ENCODE measurements around the gene CD22.

The CD22 gene

DNA sequence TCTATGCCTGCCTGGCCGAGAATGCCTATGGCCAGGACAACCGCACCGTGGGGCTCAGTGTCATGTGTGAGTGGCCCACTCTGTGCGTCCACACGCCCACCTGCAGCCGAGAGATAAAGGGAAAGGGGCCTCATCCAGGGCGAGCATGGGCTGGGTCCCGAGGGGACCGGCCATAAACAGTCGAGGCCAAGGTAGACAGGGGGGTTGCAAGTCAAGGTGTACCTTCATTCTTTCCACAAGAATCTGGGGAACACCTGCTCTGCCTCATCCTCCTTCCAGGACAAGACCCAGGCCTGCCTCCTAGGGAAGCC lies 28.7 kb upstream of the CD22 start:
- Histone ChIP-seq H3K27me3 (replicated peaks in 2 of 5; ENCODE audit: control insufficient read depth in 4 of 5, insufficient read depth in 5 of 5, low read length in 4 of 5) (no peaks in the 10 kb centered on the region), H3K36me3 (ENCODE audit: control insufficient read depth in 4 of 4, insufficient read depth in 4 of 4, low read length in 3 of 4) (no peaks in the 10 kb centered on the region), H3K4me3 (ENCODE audit: control insufficient read depth in 1 of 7, extremely low read depth in 1 of 7, insufficient read depth in 4 of 7, low read depth in 2 of 7, low read length in 6 of 7) (no peak overlapping the region), H3K9me3 (ENCODE audit: control extremely low read depth in 1 of 5, control insufficient read depth in 4 of 5, insufficient read depth in 2 of 5, low read depth in 1 of 5, low read length in 4 of 5) (no peaks in the 10 kb centered on the region), H3K27ac (ENCODE audit: insufficient read depth in 1 of 2, low read depth in 1 of 2, low read length in 2 of 2, poor library complexity in 1 of 2, severe bottlenecking in 2 of 2) (no peak overlapping the region), H3K4me1 (ENCODE audit: control extremely low read depth in 1 of 4, control insufficient read depth in 4 of 4, insufficient read depth in 4 of 4, low read length in 3 of 4) (peaks cover 4 to 45% (median 37%) of the 10 kb centered on the region in 4 experiments)
- DNase-seq: no peak
- POLR2A ChIA-PET: no interaction called here
- CTCF ChIA-PET: no interaction called here
- WGBS (ENCODE audit: insufficient coverage): 96% methylated on average over 10 of the region's 10 CpGs

DNA sequence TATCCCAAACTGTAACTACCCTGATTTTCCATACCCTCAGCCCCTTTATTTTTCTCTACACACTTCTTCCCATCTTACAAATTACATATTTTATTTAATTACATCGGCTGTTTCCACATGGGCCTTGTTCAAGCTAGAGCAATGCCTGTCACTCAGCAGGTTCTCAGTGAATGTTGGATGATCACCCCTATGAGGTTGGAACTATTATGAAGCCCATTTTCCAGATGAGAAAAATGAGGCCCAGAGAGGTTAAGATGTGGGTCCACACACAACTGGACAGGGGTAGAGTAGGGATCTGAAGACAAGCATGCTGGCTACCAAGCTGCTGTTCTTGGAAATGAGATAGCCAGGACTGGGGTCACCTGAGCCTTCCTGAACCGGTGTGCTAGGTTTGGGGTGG lies 27.0 kb upstream of the CD22 start:
- ChIA-PET CTCF (no interaction called here), POLR2A (no interaction called here)
- no peak overlapping the region for H3K27ac ChIP-seq (ENCODE audit: insufficient read depth in 1 of 2, low read depth in 1 of 2, low read length in 2 of 2, poor library complexity in 1 of 2, severe bottlenecking in 2 of 2)
- no peaks in the 10 kb centered on the region for H3K9me3 ChIP-seq (ENCODE audit: control extremely low read depth in 1 of 5, control insufficient read depth in 4 of 5, insufficient read depth in 2 of 5, low read depth in 1 of 5, low read length in 4 of 5)
- no peaks in the 10 kb centered on the region for H3K36me3 ChIP-seq (ENCODE audit: control insufficient read depth in 4 of 4, insufficient read depth in 4 of 4, low read length in 3 of 4)
- H3K4me3 ChIP-seq (ENCODE audit: control insufficient read depth in 1 of 7, extremely low read depth in 1 of 7, insufficient read depth in 4 of 7, low read depth in 2 of 7, low read length in 6 of 7): no peak overlapping the region
- WGBS (ENCODE audit: insufficient coverage): 100% methylated on average over 2 of the region's 2 CpGs
- DNase-seq: no peak
- peaks cover 0 to 43% (median 32%) of the 10 kb centered on the region in 4 experiments for H3K4me1 ChIP-seq (ENCODE audit: control extremely low read depth in 1 of 4, control insufficient read depth in 4 of 4, insufficient read depth in 4 of 4, low read length in 3 of 4)
- no peaks in the 10 kb centered on the region for H3K27me3 ChIP-seq (replicated peaks in 2 of 5; ENCODE audit: control insufficient read depth in 4 of 5, insufficient read depth in 5 of 5, low read length in 4 of 5)

DNA sequence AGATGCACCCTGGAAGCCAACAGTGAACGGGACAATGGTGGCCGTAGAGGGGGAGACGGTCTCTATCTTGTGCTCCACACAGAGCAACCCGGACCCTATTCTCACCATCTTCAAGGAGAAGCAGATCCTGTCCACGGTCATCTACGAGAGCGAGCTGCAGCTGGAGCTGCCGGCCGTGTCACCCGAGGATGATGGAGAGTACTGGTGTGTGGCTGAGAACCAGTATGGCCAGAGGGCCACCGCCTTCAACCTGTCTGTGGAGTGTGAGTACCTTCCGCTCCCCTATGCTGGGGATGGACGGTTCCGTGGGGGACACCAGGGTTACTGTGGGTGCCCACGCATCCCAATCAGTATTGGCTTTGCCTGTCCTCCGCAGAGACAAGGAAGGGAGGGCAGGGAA lies 26.5 kb upstream of the CD22 start:
- POLR2A ChIA-PET: no interaction called here
- Histone ChIP-seq H3K36me3 (ENCODE audit: control insufficient read depth in 4 of 4, insufficient read depth in 4 of 4, low read length in 3 of 4) (no peaks in the 10 kb centered on the region), H3K9me3 (ENCODE audit: control extremely low read depth in 1 of 5, control insufficient read depth in 4 of 5, insufficient read depth in 2 of 5, low read depth in 1 of 5, low read length in 4 of 5) (no peaks in the 10 kb centered on the region), H3K27me3 (replicated peaks in 2 of 5; ENCODE audit: control insufficient read depth in 4 of 5, insufficient read depth in 5 of 5, low read length in 4 of 5) (no peaks in the 10 kb centered on the region), H3K4me1 (ENCODE audit: control extremely low read depth in 1 of 4, control insufficient read depth in 4 of 4, insufficient read depth in 4 of 4, low read length in 3 of 4) (peaks cover 0 to 43% (median 31%) of the 10 kb centered on the region in 4 experiments), H3K27ac (ENCODE audit: insufficient read depth in 1 of 2, low read depth in 1 of 2, low read length in 2 of 2, poor library complexity in 1 of 2, severe bottlenecking in 2 of 2) (no peak overlapping the region), H3K4me3 (ENCODE audit: control insufficient read depth in 1 of 7, extremely low read depth in 1 of 7, insufficient read depth in 4 of 7, low read depth in 2 of 7, low read length in 6 of 7) (no peak overlapping the region)
- no peak for DNase-seq
- WGBS (ENCODE audit: insufficient coverage): 95% methylated on average over 9 of the region's 16 CpGs
- CTCF ChIA-PET: no interaction called here

DNA sequence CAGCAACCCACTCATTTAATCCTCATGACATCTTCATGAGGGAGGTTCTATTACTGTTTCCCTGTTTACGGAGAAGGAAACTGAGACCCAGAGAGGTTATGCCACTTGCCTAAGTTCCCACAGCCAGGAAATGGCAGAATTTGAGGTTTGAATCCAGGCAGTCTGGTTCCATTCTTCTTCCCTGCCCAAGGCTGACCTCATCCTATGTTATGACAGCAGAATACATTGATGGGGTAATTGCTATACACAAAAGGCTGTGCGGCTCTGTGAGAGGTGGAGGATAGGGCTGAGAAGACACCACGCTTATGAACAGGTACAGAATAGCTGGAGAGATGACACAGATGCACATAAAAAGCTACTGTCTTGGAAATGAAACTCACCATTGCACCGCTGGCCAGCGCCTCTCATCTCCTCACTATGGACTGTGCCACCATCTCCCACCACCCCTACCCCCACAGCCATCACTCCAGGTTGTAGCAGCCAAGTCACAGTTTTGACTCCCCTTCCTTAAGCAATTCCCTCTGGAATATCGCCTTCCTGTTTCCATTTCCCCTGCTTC lies 25.6 kb upstream of the CD22 start:
- WGBS (ENCODE audit: insufficient coverage): 91% methylated on average over 5 of the region's 6 CpGs
- Histone ChIP-seq H3K4me1 (ENCODE audit: control extremely low read depth in 1 of 4, control insufficient read depth in 4 of 4, insufficient read depth in 4 of 4, low read length in 3 of 4) (peaks cover 0 to 40% (median 25%) of the 10 kb centered on the region in 4 experiments), H3K27ac (ENCODE audit: insufficient read depth in 1 of 2, low read depth in 1 of 2, low read length in 2 of 2, poor library complexity in 1 of 2, severe bottlenecking in 2 of 2) (no peak overlapping the region), H3K36me3 (ENCODE audit: control insufficient read depth in 4 of 4, insufficient read depth in 4 of 4, low read length in 3 of 4) (no peaks in the 10 kb centered on the region), H3K27me3 (replicated peaks in 2 of 5; ENCODE audit: control insufficient read depth in 4 of 5, insufficient read depth in 5 of 5, low read length in 4 of 5) (no peaks in the 10 kb centered on the region), H3K9me3 (ENCODE audit: control extremely low read depth in 1 of 5, control insufficient read depth in 4 of 5, insufficient read depth in 2 of 5, low read depth in 1 of 5, low read length in 4 of 5) (no peaks in the 10 kb centered on the region), H3K4me3 (ENCODE audit: control insufficient read depth in 1 of 7, extremely low read depth in 1 of 7, insufficient read depth in 4 of 7, low read depth in 2 of 7, low read length in 6 of 7) (no peak overlapping the region)
- ChIA-PET POLR2A (no interaction called here), CTCF (interaction anchor here (0.8 to 2.3 kb wide), 2 partner anchors 14 to 18 kb away, joined by 3 to 7 read pairs; no protein-coding TSS in a partner anchor)
- DNase-seq: no peak

DNA sequence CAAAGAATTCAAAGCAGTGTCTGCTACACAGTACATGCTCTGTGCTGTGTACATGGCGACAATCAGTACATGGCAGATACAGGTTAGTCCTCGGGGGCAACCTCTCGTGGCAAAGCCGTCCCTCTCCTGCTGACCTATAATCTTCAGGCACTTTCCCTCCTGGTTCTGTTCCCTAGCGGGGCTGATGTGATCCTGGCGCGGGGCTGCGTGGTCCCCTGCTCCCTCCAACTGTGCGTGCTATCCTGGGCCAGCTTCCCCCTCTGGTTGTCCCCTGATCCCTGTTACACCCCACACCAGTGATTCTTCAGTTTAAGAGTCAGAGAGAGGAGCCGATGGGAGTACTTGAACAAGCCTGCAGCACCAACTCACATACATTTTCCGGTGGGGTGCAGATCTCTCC lies 25.0 kb upstream of the CD22 start:
- 98% methylated on average over 11 of the region's 11 CpGs for WGBS (ENCODE audit: insufficient coverage)
- DNase-seq: no peak
- ChIA-PET POLR2A (no interaction called here), CTCF (interaction anchor here (0.8 to 2.3 kb wide), 2 partner anchors 14 to 19 kb away, joined by 3 to 7 read pairs; no protein-coding TSS in a partner anchor)
- Histone ChIP-seq H3K4me3 (ENCODE audit: control insufficient read depth in 1 of 7, extremely low read depth in 1 of 7, insufficient read depth in 4 of 7, low read depth in 2 of 7, low read length in 6 of 7) (no peak overlapping the region), H3K27me3 (replicated peaks in 2 of 5; ENCODE audit: control insufficient read depth in 4 of 5, insufficient read depth in 5 of 5, low read length in 4 of 5) (no peaks in the 10 kb centered on the region), H3K9me3 (ENCODE audit: control extremely low read depth in 1 of 5, control insufficient read depth in 4 of 5, insufficient read depth in 2 of 5, low read depth in 1 of 5, low read length in 4 of 5) (no peaks in the 10 kb centered on the region), H3K27ac (ENCODE audit: insufficient read depth in 1 of 2, low read depth in 1 of 2, low read length in 2 of 2, poor library complexity in 1 of 2, severe bottlenecking in 2 of 2) (no peak overlapping the region), H3K36me3 (ENCODE audit: control insufficient read depth in 4 of 4, insufficient read depth in 4 of 4, low read length in 3 of 4) (no peaks in the 10 kb centered on the region), H3K4me1 (ENCODE audit: control extremely low read depth in 1 of 4, control insufficient read depth in 4 of 4, insufficient read depth in 4 of 4, low read length in 3 of 4) (peaks cover 0 to 39% (median 22%) of the 10 kb centered on the region in 4 experiments)

DNA sequence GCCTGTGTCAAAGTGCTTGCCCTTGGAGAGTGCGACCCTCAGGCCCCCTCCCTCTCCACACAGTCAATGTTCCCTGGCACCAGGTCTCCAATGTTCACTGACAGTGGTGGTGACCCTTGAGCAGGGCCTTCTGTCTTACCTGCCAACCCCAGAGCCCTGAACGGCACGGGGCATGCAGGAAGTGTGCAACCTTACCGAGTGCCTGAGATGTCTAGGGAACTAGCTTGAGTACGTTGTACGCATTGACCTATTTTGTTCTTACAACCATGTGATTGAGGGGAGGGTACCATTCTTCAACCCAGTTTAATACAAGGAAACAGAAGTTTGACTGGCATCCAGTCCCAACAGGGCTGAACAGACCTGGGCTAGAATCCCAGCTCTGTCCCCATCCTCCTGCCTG lies 23.8 kb upstream of the CD22 start:
- peak in 1 of 3 donors; percentile 23 for DNase-seq
- ChIA-PET CTCF (interaction anchor here (0.8 to 2.3 kb wide), 5 partner anchors 8 to 33 kb away, joined by 3 to 8 read pairs (median 5); no protein-coding TSS in a partner anchor), POLR2A (no interaction called here)
- no peak overlapping the region for H3K4me3 ChIP-seq (ENCODE audit: control insufficient read depth in 1 of 7, extremely low read depth in 1 of 7, insufficient read depth in 4 of 7, low read depth in 2 of 7, low read length in 6 of 7)
- no peaks in the 10 kb centered on the region for H3K36me3 ChIP-seq (ENCODE audit: control insufficient read depth in 4 of 4, insufficient read depth in 4 of 4, low read length in 3 of 4)
- WGBS (ENCODE audit: insufficient coverage): 69% methylated on average over 5 of the region's 6 CpGs
- peaks cover 0 to 43% (median 21%) of the 10 kb centered on the region in 4 experiments for H3K4me1 ChIP-seq (ENCODE audit: control extremely low read depth in 1 of 4, control insufficient read depth in 4 of 4, insufficient read depth in 4 of 4, low read length in 3 of 4)
- H3K9me3 ChIP-seq (ENCODE audit: control extremely low read depth in 1 of 5, control insufficient read depth in 4 of 5, insufficient read depth in 2 of 5, low read depth in 1 of 5, low read length in 4 of 5): no peaks in the 10 kb centered on the region
- peak overlapping the region in 1 of 2 experiments; percentile 36 for H3K27ac ChIP-seq (ENCODE audit: insufficient read depth in 1 of 2, low read depth in 1 of 2, low read length in 2 of 2, poor library complexity in 1 of 2, severe bottlenecking in 2 of 2)
- H3K27me3 ChIP-seq (replicated peaks in 2 of 5; ENCODE audit: control insufficient read depth in 4 of 5, insufficient read depth in 5 of 5, low read length in 4 of 5): no peaks in the 10 kb centered on the region

DNA sequence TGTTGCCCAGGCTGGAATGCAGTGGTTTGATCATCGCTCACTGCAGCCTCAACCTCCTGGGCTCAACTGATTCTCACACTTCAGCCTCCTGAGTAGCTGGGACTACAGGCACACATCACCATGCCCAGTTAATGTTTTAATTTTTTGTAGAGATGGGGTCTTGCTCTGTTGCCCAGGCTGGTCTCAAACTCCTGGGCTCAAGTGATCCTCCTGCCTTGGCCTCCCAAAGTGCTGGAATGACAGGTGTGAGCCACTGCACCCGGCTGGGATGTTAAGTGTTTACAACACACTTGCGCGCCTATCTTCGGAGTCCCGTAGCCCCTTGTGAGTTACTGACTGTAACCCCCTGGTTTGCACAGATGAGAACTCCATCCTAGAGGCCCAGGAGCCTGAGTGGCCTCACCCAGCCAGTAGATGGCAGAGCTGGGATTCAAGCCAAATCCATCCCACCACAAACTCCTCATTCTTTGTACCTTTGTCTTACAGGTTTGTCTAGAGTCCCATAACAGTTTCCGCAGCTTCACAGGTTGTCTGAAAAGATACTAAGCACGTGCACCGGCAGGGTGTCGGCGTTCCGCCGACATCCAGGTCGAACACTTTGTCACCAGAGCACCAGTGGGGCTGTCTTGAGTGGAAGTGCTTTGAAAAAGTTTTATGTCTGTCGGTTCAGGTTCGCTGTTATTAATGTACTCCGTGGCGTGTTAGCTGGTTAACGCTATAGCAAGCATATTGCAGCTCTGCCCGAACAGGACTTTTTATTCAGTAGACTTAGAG lies 22.3 kb upstream of the CD22 start:
- Histone ChIP-seq H3K27ac (ENCODE audit: insufficient read depth in 1 of 2, low read depth in 1 of 2, low read length in 2 of 2, poor library complexity in 1 of 2, severe bottlenecking in 2 of 2) (peak overlapping the region in 1 of 2 experiments; percentile 25), H3K4me3 (ENCODE audit: control insufficient read depth in 1 of 7, extremely low read depth in 1 of 7, insufficient read depth in 4 of 7, low read depth in 2 of 7, low read length in 6 of 7) (no peak overlapping the region), H3K27me3 (replicated peaks in 2 of 5; ENCODE audit: control insufficient read depth in 4 of 5, insufficient read depth in 5 of 5, low read length in 4 of 5) (no peaks in the 10 kb centered on the region), H3K4me1 (ENCODE audit: control extremely low read depth in 1 of 4, control insufficient read depth in 4 of 4, insufficient read depth in 4 of 4, low read length in 3 of 4) (peaks cover 0 to 51% (median 23%) of the 10 kb centered on the region in 4 experiments), H3K9me3 (ENCODE audit: control extremely low read depth in 1 of 5, control insufficient read depth in 4 of 5, insufficient read depth in 2 of 5, low read depth in 1 of 5, low read length in 4 of 5) (no peaks in the 10 kb centered on the region), H3K36me3 (ENCODE audit: control insufficient read depth in 4 of 4, insufficient read depth in 4 of 4, low read length in 3 of 4) (no peaks in the 10 kb centered on the region)
- ChIA-PET POLR2A (no interaction called here), CTCF (interaction anchor here (0.6 to 2.2 kb wide), 9 partner anchors 10 to 162 kb away, joined by 3 to 6 read pairs (median 4); partner anchors contain the start of gene FFAR3)
- 95% methylated on average over 20 of the region's 20 CpGs for WGBS (ENCODE audit: insufficient coverage)
- peak in 2 of 3 donors; percentile 52 to 55 for DNase-seq

All from common myeloid progenitor, CD34-positive (primary cell).